GM12801 (cell line): ENCODE results near the gene CD207.

ENCODE experiments used
- TF ChIP-seq, protein P1 (sequence below): IDR thresholded peaks from one replicate; pipeline ENCODE4 v1.5.1; 2011; ENCODE audit warnings: control low read depth; ENCODE audit not compliant: insufficient read length; ENCODE audit errors: extremely low read depth

CD207 gene

DNA sequence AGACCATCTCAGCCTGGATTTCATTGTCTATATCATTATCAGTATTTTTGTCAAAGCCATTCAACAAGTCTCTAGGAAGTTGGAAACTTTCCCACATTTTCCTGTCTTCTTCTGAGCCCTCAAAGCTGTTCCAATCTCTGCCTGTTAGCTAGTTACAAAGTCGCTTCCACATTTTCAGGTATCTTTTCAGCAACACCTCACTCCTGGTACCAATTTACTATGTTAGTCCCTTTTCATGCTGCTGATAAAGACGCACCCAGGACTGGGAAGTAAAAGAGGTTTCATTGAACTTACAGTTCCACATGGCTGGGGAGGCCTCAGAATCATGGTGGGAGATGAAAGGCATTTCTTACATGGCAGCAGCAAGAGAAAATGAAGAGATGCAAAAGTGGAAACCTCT lies 35.9 kb downstream of the CD207 start:
- TF ChIP-seq, protein P1, sequence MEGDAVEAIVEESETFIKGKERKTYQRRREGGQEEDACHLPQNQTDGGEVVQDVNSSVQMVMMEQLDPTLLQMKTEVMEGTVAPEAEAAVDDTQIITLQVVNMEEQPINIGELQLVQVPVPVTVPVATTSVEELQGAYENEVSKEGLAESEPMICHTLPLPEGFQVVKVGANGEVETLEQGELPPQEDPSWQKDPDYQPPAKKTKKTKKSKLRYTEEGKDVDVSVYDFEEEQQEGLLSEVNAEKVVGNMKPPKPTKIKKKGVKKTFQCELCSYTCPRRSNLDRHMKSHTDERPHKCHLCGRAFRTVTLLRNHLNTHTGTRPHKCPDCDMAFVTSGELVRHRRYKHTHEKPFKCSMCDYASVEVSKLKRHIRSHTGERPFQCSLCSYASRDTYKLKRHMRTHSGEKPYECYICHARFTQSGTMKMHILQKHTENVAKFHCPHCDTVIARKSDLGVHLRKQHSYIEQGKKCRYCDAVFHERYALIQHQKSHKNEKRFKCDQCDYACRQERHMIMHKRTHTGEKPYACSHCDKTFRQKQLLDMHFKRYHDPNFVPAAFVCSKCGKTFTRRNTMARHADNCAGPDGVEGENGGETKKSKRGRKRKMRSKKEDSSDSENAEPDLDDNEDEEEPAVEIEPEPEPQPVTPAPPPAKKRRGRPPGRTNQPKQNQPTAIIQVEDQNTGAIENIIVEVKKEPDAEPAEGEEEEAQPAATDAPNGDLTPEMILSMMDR, result no peak

DNA sequence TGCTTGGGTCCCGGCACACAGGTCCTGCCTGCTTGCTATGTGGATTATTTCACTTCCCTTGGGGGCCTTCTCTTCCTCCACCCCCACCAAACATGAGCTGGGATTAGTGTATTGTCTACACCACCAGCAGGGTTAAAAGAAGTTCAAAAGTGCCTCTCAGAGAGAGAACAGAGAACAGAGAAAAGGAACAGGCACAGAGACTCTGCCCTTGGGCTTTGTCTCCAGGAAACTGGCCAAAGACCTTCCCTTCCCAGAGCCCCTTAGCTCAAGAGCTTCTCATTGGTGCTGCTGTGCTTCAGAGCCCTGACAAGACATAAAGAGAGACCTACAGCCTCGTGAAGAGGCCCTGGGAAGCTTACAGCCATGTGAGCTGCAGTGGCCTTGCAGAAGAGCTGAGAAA lies 38.1 kb downstream of the CD207 start:
- TF ChIP-seq, protein P1, result no peak

DNA sequence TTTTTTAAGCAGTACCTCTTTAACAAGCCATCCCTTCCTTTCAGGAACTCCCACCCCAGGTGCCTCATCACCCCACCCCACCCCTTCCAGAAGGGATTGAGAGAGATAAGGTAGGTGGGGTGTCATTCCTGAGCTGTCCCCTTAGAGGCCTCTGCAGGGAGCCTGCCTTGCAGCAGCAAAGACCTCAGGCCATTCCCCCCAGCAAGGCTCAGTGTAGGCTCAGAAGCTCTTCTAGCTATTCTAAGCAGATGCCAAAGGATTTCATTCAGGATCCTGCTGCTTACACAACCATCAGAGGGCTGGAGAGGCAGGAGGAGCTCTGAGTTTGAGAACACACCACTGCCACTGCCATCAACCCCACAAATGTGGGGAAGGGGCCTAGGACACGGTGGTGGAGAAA lies 39.4 kb downstream of the CD207 start:
- TF ChIP-seq, protein P1, result no peak

DNA sequence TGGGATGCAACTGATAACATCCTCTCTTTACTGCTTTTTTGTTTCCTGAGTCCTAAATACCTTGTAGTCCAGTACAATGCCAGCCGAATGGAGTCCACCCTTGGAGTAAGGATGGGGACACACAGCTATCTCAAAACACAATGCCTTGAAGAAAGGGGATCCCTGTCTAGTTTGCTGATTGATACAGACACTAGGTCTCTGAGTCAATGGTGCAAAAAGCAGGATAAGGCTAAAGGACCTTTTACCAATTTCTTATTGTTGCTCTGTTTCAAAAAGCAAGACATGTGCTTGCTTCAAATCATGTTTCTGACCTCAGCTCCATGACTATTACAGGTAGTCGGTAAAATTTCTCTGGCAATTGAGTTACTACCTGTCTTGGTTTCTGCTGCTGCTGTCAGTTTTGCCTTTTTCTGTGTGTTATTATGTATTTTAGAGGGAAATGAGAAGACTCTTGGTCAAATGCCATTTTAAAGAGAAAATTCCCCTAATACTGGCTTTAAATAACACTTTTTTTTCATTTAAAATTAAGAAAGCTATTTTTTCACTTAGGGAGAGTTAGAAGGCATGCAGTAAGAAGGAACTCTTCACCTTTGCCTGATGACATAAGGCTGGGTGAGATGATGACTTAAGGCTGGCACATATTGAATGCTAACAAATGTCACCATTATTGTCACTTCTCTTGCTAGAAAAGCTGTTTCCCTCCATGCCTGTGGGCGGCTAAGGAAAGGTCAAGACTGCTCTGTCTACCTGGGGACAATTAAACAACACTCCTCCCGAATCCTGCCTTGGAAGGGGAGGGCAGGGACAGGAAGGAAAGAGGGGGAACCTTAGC lies 40.2 kb downstream of the CD207 start:
- TF ChIP-seq, protein P1, result no peak

DNA sequence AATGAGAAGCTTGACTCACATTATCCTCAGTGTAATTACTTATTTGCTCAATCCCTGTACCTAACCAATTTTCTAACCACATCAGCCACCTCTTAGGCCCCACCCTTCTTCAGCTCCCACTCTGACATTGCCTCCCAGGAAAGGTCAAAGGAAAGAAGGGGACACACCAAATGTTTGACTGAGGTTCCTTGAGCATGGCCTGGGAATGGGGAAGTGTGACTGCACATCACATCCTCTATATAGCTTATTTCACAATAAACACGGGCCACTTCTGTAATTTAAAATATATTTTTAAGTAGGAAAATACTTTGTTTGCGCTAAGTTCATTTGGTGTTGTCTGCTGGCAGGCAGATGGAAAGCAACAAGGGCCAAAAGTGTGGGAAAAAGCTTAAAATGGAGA lies 42.2 kb downstream of the CD207 start:
- TF ChIP-seq, protein P1, result no peak

DNA sequence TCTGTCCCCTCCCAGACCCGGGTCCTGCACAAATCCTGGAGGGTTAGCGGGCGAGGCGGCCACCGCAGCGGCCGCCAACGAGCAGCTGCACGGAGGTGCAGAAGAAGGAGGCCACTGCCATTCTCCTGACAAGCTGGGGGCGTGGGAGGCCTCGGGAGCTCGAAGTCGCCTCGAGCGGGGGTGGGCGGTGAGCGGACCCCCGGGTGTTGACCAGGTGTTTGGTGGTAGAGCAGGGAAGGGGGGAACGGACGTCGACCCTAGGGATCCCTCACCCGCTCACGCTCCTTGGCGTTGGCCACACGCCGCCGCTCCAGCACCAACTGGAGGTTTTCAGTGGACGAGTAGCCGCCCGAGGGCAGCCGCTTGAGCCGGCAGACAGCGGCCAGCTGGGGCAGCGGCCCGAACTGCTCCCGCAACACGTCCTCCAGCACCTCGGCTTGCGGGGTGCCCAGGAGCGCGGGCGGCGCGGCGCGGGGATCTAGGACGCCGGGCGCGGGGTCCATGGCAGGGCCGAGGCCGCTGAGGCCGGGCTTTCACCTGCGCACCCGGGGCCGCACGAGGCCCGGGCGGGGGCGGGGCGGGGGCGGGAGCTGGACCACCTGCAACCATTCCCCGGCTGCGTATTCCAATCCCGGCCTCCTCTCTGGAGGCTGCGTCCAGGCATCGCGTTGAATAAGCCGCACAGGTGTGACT lies 45.3 kb downstream of the CD207 start, which contains the start of gene FIGLA:
FIGLA (minus strand) TSS at position 508 of the 693 bp plus-strand sequence; CDS start at position 503, 5 bp downstream.
- TF ChIP-seq, protein P1, result no peak

DNA sequence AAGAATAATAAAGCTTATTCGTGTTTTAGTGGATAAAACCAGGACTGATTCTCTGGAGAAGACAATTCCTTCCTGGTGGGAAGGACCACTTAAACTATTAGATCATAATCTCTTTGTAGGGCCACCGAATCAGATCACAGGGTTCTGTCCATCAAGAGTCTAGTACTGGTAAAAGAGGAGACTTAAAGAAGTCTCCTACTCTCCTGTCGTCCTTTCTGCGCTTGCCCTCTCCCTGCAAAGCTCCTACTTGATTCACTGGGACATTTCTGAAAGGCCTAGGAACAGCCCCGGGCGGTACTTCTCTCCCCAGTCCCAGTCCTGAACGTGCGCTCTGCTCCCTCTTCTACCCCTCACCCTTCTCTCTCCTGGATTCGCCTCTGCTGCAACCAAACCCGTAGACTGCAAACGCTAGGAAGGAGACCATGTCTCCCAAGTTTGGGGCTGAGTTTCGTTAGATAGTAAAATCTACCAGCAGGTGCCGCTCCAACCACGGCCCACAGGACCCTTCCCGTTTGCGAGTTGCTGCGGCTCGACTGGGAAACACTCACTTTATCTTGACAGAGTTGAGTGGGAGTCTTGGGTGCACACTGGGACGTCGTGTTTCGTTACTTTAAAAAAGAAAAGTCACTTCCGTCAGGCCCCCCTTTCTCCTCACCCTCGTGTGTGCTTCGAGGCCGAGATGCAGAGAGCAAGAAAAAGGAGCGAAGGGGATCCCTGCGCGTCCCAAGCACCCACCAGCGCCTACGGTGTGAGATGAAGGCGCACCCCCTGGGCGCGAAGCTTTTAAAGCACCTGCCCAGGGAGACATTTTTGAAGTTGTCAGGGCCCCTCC lies 46.1 kb downstream of the CD207 start:
- TF ChIP-seq, protein P1, result no peak
